Stimulated activated CD8-positive, alpha-beta memory T cell treated with anti-CD3 and anti-CD28 coated beads, Interleukin-4, amount 100 ng/mL, for 1 hour (primary cell): ENCODE measurements around the gene TDRD1.
A peak's percentile ranks its signal among the peaks of the same experiment; 100 is the strongest.
"Not testable (repeated sequence)": the region's sequence is repeated elsewhere in the genome, so short reads cannot be mapped to it uniquely, and the experiment has no call there.

Experiments used
- DNase-seq, 2 donors: peaks; one replicate each; pipeline ENCODE4 v3.0.0-alpha.2; 2020; ENCODE audit warnings: low read depth in 2 of 2, low spot score in 1 of 2

Gene TDRD1

GRCh38 chr10:114179148-114179547 lies at the start of gene TDRD1:
Gene TDRD1 (plus strand): TSS chr10:114179353. CDS start chr10:114187832, 8,479 bp downstream.
- DNase-seq: no peak

GRCh38 chr10:114131094-114131493 lies 48.1 kb upstream of the TDRD1 start:
- no peak for DNase-seq

GRCh38 chr10:114135476-114135875 lies 43.7 kb upstream of the TDRD1 start:
- no peak for DNase-seq

GRCh38 chr10:114138581-114138980 lies 40.6 kb upstream of the TDRD1 start:
- no peak for DNase-seq

- no peak for DNase-seq
These were observed 39.1 kb upstream of the TDRD1 start for GRCh38 chr10:114140036-114140435.

- DNase-seq: not testable (repeated sequence)
These were observed 38.3 kb upstream of the TDRD1 start for GRCh38 chr10:114140827-114141226.

- DNase-seq: no peak
These were observed 37.1 kb upstream of the TDRD1 start for GRCh38 chr10:114142018-114142417.

- no peak for DNase-seq
These were observed 36.0 kb upstream of the TDRD1 start for GRCh38 chr10:114143160-114143559.

- DNase-seq: not testable (repeated sequence)
These were observed 29.7 kb upstream of the TDRD1 start for GRCh38 chr10:114149476-114149875.

GRCh38 chr10:114151486-114151885 lies 27.7 kb upstream of the TDRD1 start:
- DNase-seq: no peak

- DNase-seq: no peak
These were observed 27.3 kb upstream of the TDRD1 start for GRCh38 chr10:114151892-114152291.

GRCh38 chr10:114157912-114158311 lies 21.2 kb upstream of the TDRD1 start:
- no peak for DNase-seq

GRCh38 chr10:114163062-114163461 lies 16.1 kb upstream of the TDRD1 start:
- DNase-seq: no peak

GRCh38 chr10:114166043-114166442 lies 13.1 kb upstream of the TDRD1 start:
- DNase-seq: no peak

- no peak for DNase-seq
These were observed 12.7 kb upstream of the TDRD1 start for GRCh38 chr10:114166494-114166893.

- DNase-seq: no peak
These were observed 11.2 kb upstream of the TDRD1 start for GRCh38 chr10:114167985-114168384.

- DNase-seq: no peak
These were observed 10.6 kb upstream of the TDRD1 start for GRCh38 chr10:114168450-114169009.

- no peak for DNase-seq
These were observed 6.9 kb upstream of the TDRD1 start for GRCh38 chr10:114172216-114172615.

GRCh38 chr10:114172776-114173602 lies 6.2 kb upstream of the TDRD1 start:
- no peak for DNase-seq

GRCh38 chr10:114173603-114173920 lies 5.6 kb upstream of the TDRD1 start:
- DNase-seq: no peak

GRCh38 chr10:114173921-114174694 lies 5.0 kb upstream of the TDRD1 start, which contains the start of gene CCDC186:
Gene CCDC186 (minus strand): TSS chr10:114174203. CDS start chr10:114163268, 10,935 bp downstream.
- peak; percentile 92 to 96 for DNase-seq

- no peak for DNase-seq
These were observed 4.4 kb upstream of the TDRD1 start for GRCh38 chr10:114174695-114175188.
